GM18502 (cell line): ENCODE results near the gene GLIPR2.
"Not testable (repeated sequence)": the region's sequence is repeated elsewhere in the genome, so short reads cannot be mapped to it uniquely, and the experiment has no call there.

Experiments used
- ATAC-seq: cut with Tn5 transposase; IDR thresholded peaks from one replicate; pipeline ENCODE4 v1.9.1; 2021; ENCODE audit warnings: mild to moderate bottlenecking; ENCODE audit not compliant: unreplicated experiment, poor library complexity

GLIPR2 gene

GRCh38 chr9:36136272-36136893 is at the start of gene GLIPR2:
GLIPR2 (plus strand) TSS chr9:36136733; CDS start chr9:36136779, 46 bp downstream.
- ATAC-seq, result peak; percentile 95

GRCh38 chr9:36087054-36087453 is 49.5 kb upstream of the GLIPR2 start:
- ATAC-seq, result not testable (repeated sequence)

GRCh38 chr9:36088020-36088419 is 48.5 kb upstream of the GLIPR2 start:
- ATAC-seq, result no peak

GRCh38 chr9:36091026-36091953 is 45.2 kb upstream of the GLIPR2 start:
- no peak for ATAC-seq

- no peak for ATAC-seq
These were observed 44.5 kb upstream of the GLIPR2 start for GRCh38 chr9:36092014-36092413.

GRCh38 chr9:36092509-36093215 is 43.9 kb upstream of the GLIPR2 start:
- ATAC-seq, result peak; percentile 88

GRCh38 chr9:36093384-36093783 is 43.1 kb upstream of the GLIPR2 start:
- ATAC-seq, result no peak

- ATAC-seq, result no peak
These were observed 36.8 kb upstream of the GLIPR2 start for GRCh38 chr9:36099718-36100117.

- no peak for ATAC-seq
These were observed 36.0 kb upstream of the GLIPR2 start for GRCh38 chr9:36100532-36100931.

GRCh38 chr9:36101916-36102741 is 34.4 kb upstream of the GLIPR2 start:
- ATAC-seq, result no peak

- peak; percentile 75 for ATAC-seq
These were observed 33.6 kb upstream of the GLIPR2 start for GRCh38 chr9:36102742-36103495.

GRCh38 chr9:36109071-36109470 is 27.5 kb upstream of the GLIPR2 start:
- ATAC-seq, result no peak

- ATAC-seq, result no peak
These were observed 26.1 kb upstream of the GLIPR2 start for GRCh38 chr9:36110434-36110833.

- no peak for ATAC-seq
These were observed 24.0 kb upstream of the GLIPR2 start for GRCh38 chr9:36112516-36112915.

GRCh38 chr9:36113999-36114398 is 22.5 kb upstream of the GLIPR2 start:
- ATAC-seq, result no peak

- no peak for ATAC-seq
These were observed 19.9 kb upstream of the GLIPR2 start for GRCh38 chr9:36116593-36116992.

- no peak for ATAC-seq
These were observed 18.3 kb upstream of the GLIPR2 start for GRCh38 chr9:36118201-36118600.

- no peak for ATAC-seq
These were observed 17.8 kb upstream of the GLIPR2 start for GRCh38 chr9:36118706-36119105.

GRCh38 chr9:36119476-36119875 is 17.1 kb upstream of the GLIPR2 start:
- no peak for ATAC-seq
